IMR-90 (cell line): ENCODE results near the gene CHIT1. TPM values are rescaled to one million over a fixed set of nuclear protein-coding genes. Genes with fewer than 3 reads are reported as not detected.

Experiments
- ATAC-seq: fragments of 200-7000 bp; cut with Tn5 transposase; 2 replicates; pipeline ENCODE4 v1.9.1; 2020; ENCODE audit warnings: low read depth, mild to moderate bottlenecking, moderate library complexity
- BruUV-seq: library from RNA; stranded (reverse); fragments of 400-500 nt; replicated peaks from 2 replicates; lab custom pipeline; 2021; lab: Mats Ljungman, UMichigan
- CTCF ChIA-PET: fragments of 300-600 bp; formaldehyde crosslinking; extraction: SDS; loops from one replicate; lab custom pipeline; 2021; ENCODE audit warnings: antibody characterized with exemption; lab: Yijun Ruan, JAX
- POLR2A ChIA-PET: fragments of 300-600 bp; sonication (Branson Sonifier 250); formaldehyde crosslinking; loops from one replicate; lab custom pipeline; 2022; ENCODE audit warnings: antibody characterized with exemption; ENCODE audit not compliant: unreplicated experiment; lab: Charles Lee
- DNase-seq: peaks from one replicate; pipeline ENCODE4 v3.0.0; 2013
- H2AFZ ChIP-seq: replicated peaks from 2 replicates; pipeline ENCODE3; 2013; ENCODE audit warnings: low read length, mild to moderate bottlenecking; ENCODE audit not compliant: poor library complexity
- H2AK5ac ChIP-seq: 2 replicates; pipeline ENCODE4 v1.6.1; 2013; ENCODE audit warnings: low read depth, low read length, inconsistent platforms
- H2AK9ac ChIP-seq: replicated peaks from 2 replicates; pipeline ENCODE3; 2013; ENCODE audit warnings: mild to moderate bottlenecking, low read depth, low read length, moderate library complexity; ENCODE audit not compliant: poor library complexity
- H2BK120ac ChIP-seq: 2 replicates; pipeline ENCODE4 v1.6.1; 2013; ENCODE audit warnings: low read depth, low read length, inconsistent platforms
- H2BK15ac ChIP-seq: 3 replicates; pipeline ENCODE4 v1.6.1; 2013; ENCODE audit warnings: low read depth, low read length, inconsistent platforms
- H2BK20ac ChIP-seq: 2 replicates; pipeline ENCODE4 v1.6.1; 2013; ENCODE audit warnings: low read depth, mild to moderate bottlenecking, inconsistent platforms, low read length, moderate library complexity
- H2BK5ac ChIP-seq: 2 replicates; pipeline ENCODE4 v1.6.1; 2013; ENCODE audit warnings: mild to moderate bottlenecking, low read depth, low read length, inconsistent platforms; ENCODE audit not compliant: poor library complexity, severe bottlenecking
- H3K14ac ChIP-seq: replicated peaks from 2 replicates; pipeline ENCODE4 v1.6.1; 2013; ENCODE audit warnings: low read depth, low read length, inconsistent platforms
- H3K18ac ChIP-seq: 2 replicates; pipeline ENCODE4 v1.6.1; 2013; ENCODE audit warnings: low read depth, low read length, control low read depth
- H3K23ac ChIP-seq: 2 replicates; pipeline ENCODE4 v1.6.1; 2013; ENCODE audit warnings: low read depth, low read length, inconsistent platforms
- H3K27ac ChIP-seq: 2 replicates; pipeline ENCODE4 v1.5.1; 2013; ENCODE audit warnings: mild to moderate bottlenecking, control low read depth, low read length; ENCODE audit not compliant: insufficient read depth
- H3K27me3 ChIP-seq: 2 replicates; pipeline ENCODE4 v1.6.1; 2013; ENCODE audit warnings: low read length; ENCODE audit not compliant: control insufficient read depth, insufficient read depth
- H3K36me3 ChIP-seq: 2 replicates; pipeline ENCODE4 v1.6.1; 2013; ENCODE audit warnings: low read length, mixed read lengths; ENCODE audit not compliant: control insufficient read depth, insufficient read depth
- H3K4ac ChIP-seq: 2 replicates; pipeline ENCODE4 v1.6.1; 2013; ENCODE audit warnings: low read depth, low read length, inconsistent platforms
- H3K4me1 ChIP-seq: 2 replicates; pipeline ENCODE4 v1.6.1; 2013; ENCODE audit warnings: low read length, mixed read lengths; ENCODE audit not compliant: control insufficient read depth, insufficient read depth
- H3K4me2 ChIP-seq: 2 replicates; pipeline ENCODE4 v1.6.1; 2013; ENCODE audit warnings: low read depth, mild to moderate bottlenecking, control low read depth, low read length, moderate library complexity
- H3K4me3 ChIP-seq: 2 replicates; pipeline ENCODE4 v1.5.1; 2013; ENCODE audit warnings: low read depth, mild to moderate bottlenecking, control low read depth, low read length, moderate library complexity; ENCODE audit not compliant: insufficient read depth
- H3K56ac ChIP-seq: 2 replicates; pipeline ENCODE4 v1.6.1; 2013; ENCODE audit warnings: low read length, inconsistent platforms; ENCODE audit not compliant: insufficient read depth; ENCODE audit errors: extremely low read depth
- H3K79me1 ChIP-seq, 2 experiments: 2 replicates each; pipeline ENCODE4 v1.6.1; 2013; ENCODE audit warnings: low read length in 2 of 2, inconsistent platforms in 1 of 2, low read depth in 1 of 2
- H3K9ac ChIP-seq: 2 replicates; pipeline ENCODE4 v1.6.1; 2013; ENCODE audit warnings: low read depth, low read length, control low read depth
- H3K9me1 ChIP-seq: 2 replicates; pipeline ENCODE4 v1.6.1; 2013; ENCODE audit warnings: low read length, inconsistent platforms; ENCODE audit not compliant: insufficient read depth
- H3K9me3 ChIP-seq: 2 replicates; pipeline ENCODE4 v1.6.1; 2013; ENCODE audit warnings: low read length; ENCODE audit not compliant: control insufficient read depth, insufficient read depth
- H4K20me1 ChIP-seq: 2 replicates; pipeline ENCODE4 v1.6.1; 2013; ENCODE audit warnings: low read length, inconsistent platforms; ENCODE audit not compliant: insufficient read depth
- H4K5ac ChIP-seq: 2 replicates; pipeline ENCODE4 v1.6.1; 2013; ENCODE audit warnings: mild to moderate bottlenecking, low read depth, low read length, control low read depth
- H4K8ac ChIP-seq, 2 experiments: 2 replicates each; pipeline ENCODE4 v1.6.1; 2013; ENCODE audit warnings: low read depth in 2 of 2, low read length in 2 of 2, control low read depth in 1 of 2, inconsistent platforms in 1 of 2
- H4K91ac ChIP-seq: 2 replicates; pipeline ENCODE4 v1.6.1; 2013; ENCODE audit warnings: low read depth, low read length, inconsistent platforms; ENCODE audit not compliant: insufficient read depth
- CEBPB ChIP-seq: IDR thresholded peaks from 2 replicates; pipeline ENCODE4 v1.6.1; 2012; ENCODE audit warnings: low read depth, low read length, improper control_type of control experiment
- CTCF ChIP-seq: conservative IDR thresholded peaks from 2 replicates; pipeline ENCODE4 v1.5.1; 2012; ENCODE audit warnings: mild to moderate bottlenecking, low read depth, low read length, improper control_type of control experiment
- RAD21 ChIP-seq: IDR thresholded peaks from 2 replicates; pipeline ENCODE4 v1.6.1; 2012; ENCODE audit warnings: low read length, improper control_type of control experiment
- WGBS, 2 experiments: methylation state at CpG; one replicate each; pipeline versions ENCODE4 v1.1.5 to v1.1.7; 2013; ENCODE audit warnings: missing lambda C conversion rate in 2 of 2; ENCODE audit not compliant: insufficient read length in 1 of 2; ENCODE audit errors: extremely low coverage in 2 of 2; 5-methylcytosine and 5-hydroxymethylcytosine counted together
- dilution Hi-C: fragments of 300-500 bp; cut with HindIII; formaldehyde crosslinking; loops from one replicate; pipeline ENCODE4 v1.14.3; 2018; ENCODE audit warnings: low sequenced_read_pairs; ENCODE audit not compliant: unreplicated experiment
- in situ Hi-C: fragments of 300-500 bp; cut with MboI; formaldehyde crosslinking; loops from 3 replicates; pipeline ENCODE4 v1.14.3; 2019; ENCODE audit warnings: low sequenced_read_pairs, inconsistent platforms, mixed read lengths
- intact Hi-C: fragments of 100-400 bp; cut with micrococcal nuclease; formaldehyde crosslinking; loops from 2 replicates; pipeline ENCODE4 v1.10.0; 2022
- polyA plus RNA-seq, 3 experiments: library from polyadenylated mRNA; depleted of rRNA; stranded (reverse); fragments of >200 nt; gene quantifications; 2 replicates each; pipeline ENCODE4 v1.2.3, GENCODE V29; 2012; ENCODE audit warnings: low replicate concordance in 1 of 3
- total RNA-seq: library from RNA; depleted of rRNA; stranded (reverse); fragments of >200 nt; gene quantifications from 2 replicates; pipeline ENCODE4 v1.2.3, GENCODE V29; 2012

CHIT1 gene
- total and polyA plus RNA-seq, 2 of the 4 experiments (the other 2 are of a cell fraction): not detected

- ATAC-seq (no peak), DNase-seq (no peak)
- no peak within 1 kb of the TSS for H4K5ac ChIP-seq
- no peak within 1 kb of the TSS for H4K91ac ChIP-seq
- no peak within 1 kb of the TSS for H2BK5ac ChIP-seq
- intact Hi-C loops: no loop called here
- H3K9ac ChIP-seq: no peak within 1 kb of the TSS
- peaks cover 15% of the 10 kb centered on the region; the same call in 1 of the 2 replicates for H3K9me1 ChIP-seq
- no peak within 1 kb of the TSS for H3K4me2 ChIP-seq
- H3K27ac ChIP-seq: no peak within 1 kb of the TSS
- no peak within 1 kb of the TSS; the same call in 1 of the 2 replicates for H2AK5ac ChIP-seq
- no peaks in the 10 kb centered on the region for H3K9me3 ChIP-seq
- no peak within 1 kb of the TSS; the same call in 1 of the 2 replicates for H3K18ac ChIP-seq
- H2AFZ ChIP-seq: no peak within 1 kb of the TSS
- H2BK120ac ChIP-seq: peak within 1 kb of the TSS; percentile 36; the same call in 1 of the 2 replicates
- in situ Hi-C loops: no loop called here
- no peaks in the 10 kb centered on the region for H3K36me3 ChIP-seq
- no peak within 1 kb of the TSS for H3K56ac ChIP-seq
- H2BK15ac ChIP-seq: peak within 1 kb of the TSS; percentile 31; the same call in 1 of the 3 replicates
- H3K4me1 ChIP-seq: peaks cover 22% of the 10 kb centered on the region
- ChIA-PET CTCF (no interaction called here), POLR2A (no interaction called here)
- TF ChIP-seq CTCF: no peak
- no peak for TF ChIP-seq CEBPB
- TF ChIP-seq RAD21: no peak
- dilution Hi-C loops: no loop called here
- no TSS peak for BruUV-seq
- no peak within 1 kb of the TSS for H3K23ac ChIP-seq
- H4K8ac ChIP-seq: no peak within 1 kb of the TSS
- no peak within 1 kb of the TSS for H3K4me3 ChIP-seq
- no peaks in the 10 kb centered on the region for H3K79me1 ChIP-seq
- peak within 1 kb of the TSS; percentile 8; the same call in 1 of the 2 replicates for H2BK20ac ChIP-seq
- no peak within 1 kb of the TSS for H3K4ac ChIP-seq
- WGBS, 2 experiments: no CpG with 5 or more reads among the region's 5 CpGs
- no peaks in the 10 kb centered on the region for H4K20me1 ChIP-seq
- peak within 1 kb of the TSS; percentile 12 for H2AK9ac ChIP-seq
- no peak within 1 kb of the TSS; the same call in 1 of the 2 replicates for H3K14ac ChIP-seq
- H3K27me3 ChIP-seq: peaks cover 2% of the 10 kb centered on the region; the same call in 1 of the 2 replicates
Observed at GRCh38 chr1:203175237-203175826, 54.1 kb downstream of the CHIT1 start, which contains the start of gene MYBPH. TSS of gene MYBPH (minus strand) at chr1:203175826. CDS start at chr1:203175755, 71 bp downstream.
